RWPE2 (cell line): Measurements from ENCODE around the gene EPN2.

Experiments
- ATAC-seq: fragments of 200-7000 bp; cut with Tn5 transposase; 3 replicates; pipeline ENCODE4 v1.9.1; 2021; ENCODE audit warnings: low read depth
- DNase-seq: peaks from one replicate; pipeline ENCODE4 v3.0.0-alpha.2; 2020; ENCODE audit warnings: low spot score
- H3K27ac ChIP-seq: fragments of 450-650 bp; 2 replicates; pipeline ENCODE4 v1.5.1; 2017; ENCODE audit warnings: mild to moderate bottlenecking; ENCODE audit not compliant: poor library complexity, severe bottlenecking
- H3K27me3 ChIP-seq: fragments of 250-450 bp; sonication (Bioruptor Pico); 2 replicates; pipeline ENCODE4 v1.5.1; 2021; ENCODE audit warnings: mild to moderate bottlenecking, moderate library complexity; ENCODE audit not compliant: insufficient read depth, poor library complexity, severe bottlenecking
- H3K36me3 ChIP-seq: fragments of 250-450 bp; sonication (Bioruptor Pico); 2 replicates; pipeline ENCODE4 v1.5.1; 2020; ENCODE audit warnings: low read depth, mild to moderate bottlenecking, moderate library complexity
- H3K4me1 ChIP-seq: fragments of 250-450 bp; sonication (Bioruptor Pico); 2 replicates; pipeline ENCODE4 v1.5.1; 2021; ENCODE audit warnings: mild to moderate bottlenecking, moderate library complexity; ENCODE audit not compliant: insufficient read depth, poor library complexity, severe bottlenecking
- H3K4me3 ChIP-seq: fragments of 250-450 bp; sonication (Bioruptor Pico); 2 replicates; pipeline ENCODE4 v1.5.1; 2021; ENCODE audit warnings: mild to moderate bottlenecking, moderate library complexity; ENCODE audit not compliant: severe bottlenecking
- H3K9me3 ChIP-seq: fragments of 250-450 bp; sonication (Bioruptor Pico); 2 replicates; pipeline ENCODE4 v1.5.1; 2021; ENCODE audit warnings: mild to moderate bottlenecking, moderate library complexity; ENCODE audit not compliant: severe bottlenecking
- TF ChIP-seq, protein P1 (sequence below): fragments of 450-650 bp; IDR thresholded peaks from one replicate; pipeline ENCODE4 v1.5.1; 2017; ENCODE audit warnings: mild to moderate bottlenecking, moderate library complexity; ENCODE audit not compliant: poor library complexity, severe bottlenecking

Gene EPN2

DNA sequence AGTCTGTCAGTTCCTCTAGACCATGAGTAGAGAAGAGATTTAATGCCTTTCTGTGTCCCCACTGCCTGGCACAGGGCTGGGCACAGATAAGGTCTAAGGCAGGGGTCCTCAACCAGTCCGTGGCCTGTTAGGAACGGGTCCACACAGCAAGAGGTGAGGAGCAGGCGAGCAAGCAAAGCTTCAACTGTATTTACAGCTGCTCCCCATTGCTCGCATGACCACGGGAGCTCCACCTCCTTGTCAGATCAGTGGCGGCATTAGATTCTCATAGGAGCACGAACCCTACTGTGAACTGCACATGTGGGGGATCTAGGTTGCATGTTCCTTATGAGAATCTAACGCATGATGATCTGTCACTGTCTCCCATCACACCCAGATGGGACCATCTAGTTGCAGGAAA lies 123.6 kb downstream of the EPN2 start:
- H3K4me1 ChIP-seq, result no peaks in the 10 kb centered on the region
- DNase-seq (peak; percentile 20), ATAC-seq (no peak)
- no peaks in the 10 kb centered on the region for H3K27me3 ChIP-seq
- no peaks in the 10 kb centered on the region for H3K36me3 ChIP-seq
- TF ChIP-seq, protein P1, sequence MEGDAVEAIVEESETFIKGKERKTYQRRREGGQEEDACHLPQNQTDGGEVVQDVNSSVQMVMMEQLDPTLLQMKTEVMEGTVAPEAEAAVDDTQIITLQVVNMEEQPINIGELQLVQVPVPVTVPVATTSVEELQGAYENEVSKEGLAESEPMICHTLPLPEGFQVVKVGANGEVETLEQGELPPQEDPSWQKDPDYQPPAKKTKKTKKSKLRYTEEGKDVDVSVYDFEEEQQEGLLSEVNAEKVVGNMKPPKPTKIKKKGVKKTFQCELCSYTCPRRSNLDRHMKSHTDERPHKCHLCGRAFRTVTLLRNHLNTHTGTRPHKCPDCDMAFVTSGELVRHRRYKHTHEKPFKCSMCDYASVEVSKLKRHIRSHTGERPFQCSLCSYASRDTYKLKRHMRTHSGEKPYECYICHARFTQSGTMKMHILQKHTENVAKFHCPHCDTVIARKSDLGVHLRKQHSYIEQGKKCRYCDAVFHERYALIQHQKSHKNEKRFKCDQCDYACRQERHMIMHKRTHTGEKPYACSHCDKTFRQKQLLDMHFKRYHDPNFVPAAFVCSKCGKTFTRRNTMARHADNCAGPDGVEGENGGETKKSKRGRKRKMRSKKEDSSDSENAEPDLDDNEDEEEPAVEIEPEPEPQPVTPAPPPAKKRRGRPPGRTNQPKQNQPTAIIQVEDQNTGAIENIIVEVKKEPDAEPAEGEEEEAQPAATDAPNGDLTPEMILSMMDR, result no peak
- H3K27ac ChIP-seq, result no peak overlapping the region
- H3K4me3 ChIP-seq, result no peak overlapping the region
- H3K9me3 ChIP-seq, result no peaks in the 10 kb centered on the region

DNA sequence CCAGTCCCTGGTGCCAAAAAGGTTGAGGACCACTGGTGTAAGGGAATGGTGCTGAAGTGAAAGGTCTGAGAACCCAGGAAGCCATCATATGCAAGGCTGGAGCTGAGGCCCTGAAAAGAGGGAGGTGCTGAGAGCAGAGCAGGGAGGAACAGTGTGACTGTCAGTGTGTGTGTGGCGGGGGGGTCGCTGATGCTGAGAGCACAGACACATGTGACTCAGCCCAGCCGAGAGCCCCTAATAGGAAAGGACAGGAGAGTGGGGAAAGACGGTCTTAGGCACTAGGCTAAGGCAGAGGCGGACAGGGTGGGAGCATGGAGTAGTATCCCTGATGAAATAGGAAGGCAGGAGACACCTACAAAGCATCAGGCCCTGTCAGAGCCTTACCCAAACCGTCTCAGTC lies 124.2 kb downstream of the EPN2 start:
- no peaks in the 10 kb centered on the region for H3K4me1 ChIP-seq
- ATAC-seq (no peak), DNase-seq (peak; percentile 57)
- TF ChIP-seq, protein P1, result no peak
- no peaks in the 10 kb centered on the region for H3K27me3 ChIP-seq
- peak overlapping the region; percentile 61 for H3K4me3 ChIP-seq
- no peaks in the 10 kb centered on the region for H3K9me3 ChIP-seq
- H3K27ac ChIP-seq, result no peak overlapping the region
- H3K36me3 ChIP-seq, result no peaks in the 10 kb centered on the region

DNA sequence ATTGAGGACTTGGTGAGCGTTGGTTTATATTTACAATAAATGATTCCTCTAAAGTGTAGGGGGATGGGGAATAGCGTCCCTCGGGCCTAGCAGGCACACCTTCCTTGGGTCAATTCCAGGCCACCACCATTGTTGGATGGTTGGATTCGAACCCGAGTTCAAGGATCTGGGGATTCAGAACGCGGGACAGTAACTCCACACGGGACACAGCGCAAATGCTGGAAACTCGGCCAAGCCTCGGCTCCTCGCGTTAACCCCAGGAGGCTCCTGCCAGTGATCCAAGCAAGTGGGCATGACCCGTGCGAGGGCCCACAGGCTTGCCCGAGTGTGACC lies 124.7 kb downstream of the EPN2 start:
- TF ChIP-seq, protein P1, result no peak
- Histone ChIP-seq H3K4me1 (no peaks in the 10 kb centered on the region), H3K27ac (peak overlapping the region; percentile 58), H3K4me3 (peak overlapping the region; percentile 61), H3K9me3 (no peaks in the 10 kb centered on the region), H3K27me3 (no peaks in the 10 kb centered on the region), H3K36me3 (no peaks in the 10 kb centered on the region)
- no peak for DNase-seq
- ATAC-seq, result no peak

DNA sequence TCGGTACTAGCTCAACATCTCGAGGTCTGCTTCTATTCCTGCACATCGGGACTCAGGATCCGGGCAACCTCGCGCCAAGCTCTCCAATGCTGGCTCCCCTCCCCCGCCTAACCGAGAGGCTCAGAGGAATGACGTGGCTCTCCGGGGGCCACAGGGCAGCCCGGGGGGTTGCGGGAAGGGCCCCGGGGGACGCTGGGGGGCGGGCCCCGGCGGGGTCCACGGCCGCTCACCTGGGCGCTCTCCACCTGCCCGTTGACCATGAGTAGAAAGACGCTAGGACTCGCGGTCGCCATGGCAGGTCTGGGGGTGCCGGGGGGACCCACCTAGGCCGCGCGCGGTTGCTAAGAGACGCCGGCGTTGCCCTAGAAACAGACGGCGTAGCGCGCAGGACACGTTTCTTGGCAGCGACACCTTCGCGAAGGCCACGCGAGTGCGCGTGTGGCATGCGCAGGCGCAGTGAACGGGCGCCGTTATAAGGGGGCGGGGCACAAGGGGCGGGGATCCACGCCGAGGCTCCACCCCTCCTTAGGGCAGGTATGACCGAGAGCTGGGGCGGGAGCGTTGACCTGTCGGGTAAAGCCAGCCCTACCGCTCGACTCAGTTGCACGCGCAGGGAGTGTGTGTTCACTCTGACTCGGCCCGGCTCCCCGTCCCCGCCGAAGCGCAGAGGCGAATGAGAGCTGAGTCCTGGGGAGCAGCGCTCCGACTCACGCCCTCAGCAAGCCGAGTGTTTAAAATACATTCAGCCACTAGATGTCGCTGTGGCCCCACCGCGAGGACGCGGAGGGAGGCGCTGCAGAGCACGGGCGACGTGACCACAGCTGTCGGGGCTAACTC lies 125.3 kb downstream of the EPN2 start, which contains the start of gene B9D1:
Gene B9D1, minus strand, starts transcription at position 447 of the 837 bp plus-strand sequence. Its CDS starts 154 bp downstream, at position 293.
- ATAC-seq, result peak; percentile 79
- Histone ChIP-seq H3K4me1 (no peaks in the 10 kb centered on the region), H3K27ac (peak within 1 kb of the TSS; percentile 58), H3K9me3 (no peaks in the 10 kb centered on the region), H3K36me3 (no peaks in the 10 kb centered on the region), H3K4me3 (peak within 1 kb of the TSS; percentile 61), H3K27me3 (no peaks in the 10 kb centered on the region)
- DNase-seq, result peak; percentile 89
- TF ChIP-seq, protein P1, result peak; percentile 98

DNA sequence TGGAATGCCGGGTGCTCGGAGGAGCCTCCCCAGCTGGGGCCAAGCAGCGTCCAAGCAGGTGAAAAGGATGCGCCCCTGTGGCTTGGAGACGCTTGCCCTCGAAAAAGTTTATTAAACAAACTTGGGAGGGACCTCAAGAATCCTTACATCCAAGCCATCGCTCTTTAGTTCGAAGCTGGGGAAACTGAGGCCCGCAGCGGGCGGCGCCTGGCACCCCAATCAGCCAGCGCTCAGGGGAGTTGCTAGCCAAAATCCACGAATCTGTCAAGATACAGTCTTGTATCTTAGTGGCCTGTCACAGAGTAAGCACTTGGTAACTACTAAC lies 125.9 kb downstream of the EPN2 start:
- Histone ChIP-seq H3K4me1 (no peaks in the 10 kb centered on the region), H3K27ac (peak overlapping the region; percentile 58), H3K27me3 (no peaks in the 10 kb centered on the region), H3K9me3 (no peaks in the 10 kb centered on the region), H3K36me3 (no peaks in the 10 kb centered on the region), H3K4me3 (peak overlapping the region; percentile 61)
- ATAC-seq (no peak), DNase-seq (peak; percentile 15)
- TF ChIP-seq, protein P1, result peak; percentile 77
